Measurements from ENCODE around the gene IFNA17.
"Not testable (repeated sequence)": the region's sequence is repeated elsewhere in the genome, so short reads cannot be mapped to it uniquely, and the experiment has no call there.

DNA sequence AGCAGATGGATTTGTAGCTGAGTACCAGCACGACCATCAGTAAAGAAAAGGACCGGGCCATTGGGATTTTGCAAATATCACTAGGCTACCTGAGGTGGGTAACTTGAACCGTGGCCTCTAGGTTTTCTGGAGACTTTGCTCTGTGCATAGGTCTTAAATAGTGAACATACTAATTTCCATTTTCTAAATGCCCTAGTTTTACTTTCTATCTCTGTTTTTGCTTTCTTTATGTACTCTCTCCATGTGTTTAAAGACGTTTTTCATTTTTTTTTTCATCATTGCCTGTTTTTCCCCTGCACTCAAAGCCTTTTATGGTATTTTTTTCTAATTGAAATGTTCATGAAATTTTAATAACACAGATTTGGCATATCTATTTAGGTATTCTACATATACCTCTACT lies 25.9 kb downstream of the IFNA17 start, which contains the start of gene IFNA7:
- TF ChIP-seq, protein P1, sequence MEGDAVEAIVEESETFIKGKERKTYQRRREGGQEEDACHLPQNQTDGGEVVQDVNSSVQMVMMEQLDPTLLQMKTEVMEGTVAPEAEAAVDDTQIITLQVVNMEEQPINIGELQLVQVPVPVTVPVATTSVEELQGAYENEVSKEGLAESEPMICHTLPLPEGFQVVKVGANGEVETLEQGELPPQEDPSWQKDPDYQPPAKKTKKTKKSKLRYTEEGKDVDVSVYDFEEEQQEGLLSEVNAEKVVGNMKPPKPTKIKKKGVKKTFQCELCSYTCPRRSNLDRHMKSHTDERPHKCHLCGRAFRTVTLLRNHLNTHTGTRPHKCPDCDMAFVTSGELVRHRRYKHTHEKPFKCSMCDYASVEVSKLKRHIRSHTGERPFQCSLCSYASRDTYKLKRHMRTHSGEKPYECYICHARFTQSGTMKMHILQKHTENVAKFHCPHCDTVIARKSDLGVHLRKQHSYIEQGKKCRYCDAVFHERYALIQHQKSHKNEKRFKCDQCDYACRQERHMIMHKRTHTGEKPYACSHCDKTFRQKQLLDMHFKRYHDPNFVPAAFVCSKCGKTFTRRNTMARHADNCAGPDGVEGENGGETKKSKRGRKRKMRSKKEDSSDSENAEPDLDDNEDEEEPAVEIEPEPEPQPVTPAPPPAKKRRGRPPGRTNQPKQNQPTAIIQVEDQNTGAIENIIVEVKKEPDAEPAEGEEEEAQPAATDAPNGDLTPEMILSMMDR (IDR thresholded peaks at IDR 0.05), result not testable (repeated sequence)
- TF ChIP-seq POLR2A (IDR thresholded peaks at IDR 0.05; ENCODE audit: low read depth), result not testable (repeated sequence)
